ENCODE results near the gene MFSD2A.
"Not testable (repeated sequence)": the region's sequence is repeated elsewhere in the genome, so short reads cannot be mapped to it uniquely, and the experiment has no call there.

The MFSD2A gene

GRCh38 chr1:40001456-40001855 is 46.5 kb downstream of the MFSD2A start:
- ChIA-PET CTCF (interaction anchor here (0.8 to 1.8 kb wide), 4 partner anchors 10 to 99 kb away, joined by 3 to 8 read pairs (median 4); no protein-coding TSS in a partner anchor), POLR2A (no interaction called here)
- no peak for DNase-seq (ENCODE audit: low read depth, low spot score)
- no peak for TF ChIP-seq CTCF (IDR thresholded peaks at IDR 0.05; ENCODE audit: insufficient read depth, low read length, missing control alignments)
- no peak overlapping the region for H3K4me3 ChIP-seq (ENCODE audit: low read depth, low read length)

GRCh38 chr1:40003156-40004093 is 48.5 kb downstream of the MFSD2A start:
- no peak overlapping the region for H3K4me3 ChIP-seq (ENCODE audit: low read depth, low read length)
- CTCF ChIA-PET: interaction anchor here (0.9 to 2.3 kb wide), 4 partner anchors 29 to 32 kb away, joined by 3 to 8 read pairs (median 6); no protein-coding TSS in a partner anchor
- DNase-seq (ENCODE audit: low read depth, low spot score): no peak
- TF ChIP-seq CTCF (IDR thresholded peaks at IDR 0.05; ENCODE audit: insufficient read depth, low read length, missing control alignments): no peak
- POLR2A ChIA-PET: no interaction called here

- CTCF ChIA-PET: interaction anchor here (0.8 to 1.4 kb wide), 4 partner anchors 19 to 31 kb away, joined by 3 to 8 read pairs (median 4); no protein-coding TSS in a partner anchor
- no peak for DNase-seq (ENCODE audit: low read depth, low spot score)
- POLR2A ChIA-PET: no interaction called here
- H3K4me3 ChIP-seq (ENCODE audit: low read depth, low read length): no peak overlapping the region
- TF ChIP-seq CTCF (IDR thresholded peaks at IDR 0.05; ENCODE audit: insufficient read depth, low read length, missing control alignments): no peak
These were observed 49.9 kb downstream of the MFSD2A start for GRCh38 chr1:40004857-40005256.

GRCh38 chr1:40007481-40008034 is 52.6 kb downstream of the MFSD2A start:
- DNase-seq (ENCODE audit: low read depth, low spot score); POLR2A ChIA-PET; H3K4me3 ChIP-seq (ENCODE audit: low read depth, low read length): not testable (repeated sequence)
- CTCF ChIA-PET: interaction anchor here (1.0 kb wide), 1 partner anchor 25 kb away, joined by 3 read pairs; no protein-coding TSS in a partner anchor

GRCh38 chr1:40011198-40011597 is 56.3 kb downstream of the MFSD2A start:
- no peak for DNase-seq (ENCODE audit: low read depth, low spot score)
- ChIA-PET CTCF (interaction anchor here (0.8 to 1.3 kb wide), 3 partner anchors 9 to 37 kb away, joined by 3 to 6 read pairs (median 3); no protein-coding TSS in a partner anchor), POLR2A (no interaction called here)
- TF ChIP-seq CTCF (IDR thresholded peaks at IDR 0.05; ENCODE audit: insufficient read depth, low read length, missing control alignments): no peak
- no peak overlapping the region for H3K4me3 ChIP-seq (ENCODE audit: low read depth, low read length)

GRCh38 chr1:40014253-40014706 is 59.3 kb downstream of the MFSD2A start:
- no peak for DNase-seq (ENCODE audit: low read depth, low spot score)
- H3K4me3 ChIP-seq (ENCODE audit: low read depth, low read length): no peak overlapping the region
- ChIA-PET POLR2A (interaction anchor here (1.3 kb wide), 1 partner anchor 27 kb away, joined by 3 read pairs; no protein-coding TSS in a partner anchor), CTCF (interaction anchor here (0.8 to 7.6 kb wide), 5 partner anchors 17 to 356 kb away, joined by 3 to 81 read pairs (median 10); partner anchors contain the start of gene MYCL)
- no peak for TF ChIP-seq CTCF (IDR thresholded peaks at IDR 0.05; ENCODE audit: insufficient read depth, low read length, missing control alignments)
